ENCODE results near the gene SH3PXD2A. TPM values are rescaled to one million over a fixed set of nuclear protein-coding genes. Genes with fewer than 3 reads are reported as not detected.

Gene SH3PXD2A
- total RNA-seq, 1 donor from 2014 or later: 35.2 TPM

DNA sequence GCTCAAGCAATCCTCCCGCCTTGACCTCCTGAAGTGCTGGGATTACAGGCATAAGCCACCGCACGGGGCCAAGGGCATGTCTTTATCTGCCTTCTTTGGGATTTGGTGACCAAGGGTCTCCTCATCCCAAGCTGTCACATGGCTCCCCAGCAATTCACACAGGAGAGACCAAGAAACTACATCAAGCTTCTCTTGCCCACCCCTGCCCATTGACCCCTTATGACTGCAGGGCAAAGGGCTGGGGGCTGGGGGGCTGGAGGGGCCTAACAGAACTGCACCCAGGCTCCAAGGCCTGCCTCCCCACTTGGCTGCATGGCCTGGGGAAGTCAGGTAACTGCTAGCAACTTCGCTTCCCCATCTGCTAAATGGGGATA is 137.1 kb downstream of the SH3PXD2A start:
- Histone ChIP-seq H3K27me3 (no peaks in the 10 kb centered on the region), H3K27ac (no peak overlapping the region), H3K4me1 (no peaks in the 10 kb centered on the region), H3K4me3 (no peak overlapping the region), H3K36me3 (no peaks in the 10 kb centered on the region), H3K9me3 (no peaks in the 10 kb centered on the region)
- intact Hi-C loops (cut with DNase I): no loop called here
- TF ChIP-seq, protein P1, sequence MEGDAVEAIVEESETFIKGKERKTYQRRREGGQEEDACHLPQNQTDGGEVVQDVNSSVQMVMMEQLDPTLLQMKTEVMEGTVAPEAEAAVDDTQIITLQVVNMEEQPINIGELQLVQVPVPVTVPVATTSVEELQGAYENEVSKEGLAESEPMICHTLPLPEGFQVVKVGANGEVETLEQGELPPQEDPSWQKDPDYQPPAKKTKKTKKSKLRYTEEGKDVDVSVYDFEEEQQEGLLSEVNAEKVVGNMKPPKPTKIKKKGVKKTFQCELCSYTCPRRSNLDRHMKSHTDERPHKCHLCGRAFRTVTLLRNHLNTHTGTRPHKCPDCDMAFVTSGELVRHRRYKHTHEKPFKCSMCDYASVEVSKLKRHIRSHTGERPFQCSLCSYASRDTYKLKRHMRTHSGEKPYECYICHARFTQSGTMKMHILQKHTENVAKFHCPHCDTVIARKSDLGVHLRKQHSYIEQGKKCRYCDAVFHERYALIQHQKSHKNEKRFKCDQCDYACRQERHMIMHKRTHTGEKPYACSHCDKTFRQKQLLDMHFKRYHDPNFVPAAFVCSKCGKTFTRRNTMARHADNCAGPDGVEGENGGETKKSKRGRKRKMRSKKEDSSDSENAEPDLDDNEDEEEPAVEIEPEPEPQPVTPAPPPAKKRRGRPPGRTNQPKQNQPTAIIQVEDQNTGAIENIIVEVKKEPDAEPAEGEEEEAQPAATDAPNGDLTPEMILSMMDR (IDR thresholded peaks at IDR 0.05): no peak
- DNase-seq (no peak), ATAC-seq (no peak)

DNA sequence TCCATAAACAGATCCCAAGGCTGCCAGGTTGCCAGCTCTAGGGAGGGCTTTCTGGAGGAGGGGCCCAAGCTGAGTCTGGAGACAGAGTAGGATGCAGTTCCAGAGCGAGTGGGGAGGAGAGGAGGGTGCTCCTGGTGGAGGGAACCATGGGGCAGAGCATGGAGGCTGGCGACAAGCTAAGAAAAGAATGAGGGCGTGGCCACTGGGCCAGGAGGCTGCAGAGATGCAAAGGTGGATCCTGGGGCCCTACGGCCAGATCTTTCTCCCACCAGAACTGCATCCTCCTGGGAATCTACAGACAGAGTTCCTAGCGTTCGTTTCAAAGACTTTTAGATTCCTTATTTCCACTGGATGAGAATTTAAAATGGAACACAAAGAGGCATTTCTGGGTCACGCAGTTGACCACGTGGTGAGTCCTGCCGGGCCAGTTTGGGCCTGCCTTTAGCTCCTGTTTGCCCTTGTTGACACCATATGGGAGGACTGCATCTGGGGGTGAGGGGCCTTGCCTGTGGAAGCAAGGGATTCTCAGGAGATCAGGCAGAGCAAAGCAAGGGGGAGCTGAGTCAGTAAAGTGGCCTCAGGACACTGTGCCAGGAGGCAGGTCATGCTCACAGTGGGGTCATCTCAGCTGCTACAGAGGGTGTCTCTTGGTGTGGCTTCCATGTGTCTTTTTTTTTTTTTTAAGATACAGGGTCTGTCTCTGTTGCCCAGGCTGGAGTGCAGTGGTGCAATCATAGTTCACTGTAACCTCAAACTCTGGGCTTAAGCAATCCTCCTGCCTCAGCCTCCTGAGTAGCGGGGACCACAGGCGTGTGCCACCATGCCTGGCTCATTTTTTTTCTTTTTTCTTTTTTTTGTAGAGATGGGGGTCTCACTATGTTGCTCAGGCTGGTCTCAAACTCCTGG is 137.8 kb downstream of the SH3PXD2A start:
- ATAC-seq (no peak), DNase-seq (no peak)
- TF ChIP-seq, protein P1 (IDR thresholded peaks at IDR 0.05): no peak
- Histone ChIP-seq H3K4me3 (no peak overlapping the region), H3K36me3 (no peaks in the 10 kb centered on the region), H3K27ac (no peak overlapping the region), H3K27me3 (no peaks in the 10 kb centered on the region), H3K4me1 (no peaks in the 10 kb centered on the region), H3K9me3 (no peaks in the 10 kb centered on the region)
- intact Hi-C loops (cut with DNase I): no loop called here

DNA sequence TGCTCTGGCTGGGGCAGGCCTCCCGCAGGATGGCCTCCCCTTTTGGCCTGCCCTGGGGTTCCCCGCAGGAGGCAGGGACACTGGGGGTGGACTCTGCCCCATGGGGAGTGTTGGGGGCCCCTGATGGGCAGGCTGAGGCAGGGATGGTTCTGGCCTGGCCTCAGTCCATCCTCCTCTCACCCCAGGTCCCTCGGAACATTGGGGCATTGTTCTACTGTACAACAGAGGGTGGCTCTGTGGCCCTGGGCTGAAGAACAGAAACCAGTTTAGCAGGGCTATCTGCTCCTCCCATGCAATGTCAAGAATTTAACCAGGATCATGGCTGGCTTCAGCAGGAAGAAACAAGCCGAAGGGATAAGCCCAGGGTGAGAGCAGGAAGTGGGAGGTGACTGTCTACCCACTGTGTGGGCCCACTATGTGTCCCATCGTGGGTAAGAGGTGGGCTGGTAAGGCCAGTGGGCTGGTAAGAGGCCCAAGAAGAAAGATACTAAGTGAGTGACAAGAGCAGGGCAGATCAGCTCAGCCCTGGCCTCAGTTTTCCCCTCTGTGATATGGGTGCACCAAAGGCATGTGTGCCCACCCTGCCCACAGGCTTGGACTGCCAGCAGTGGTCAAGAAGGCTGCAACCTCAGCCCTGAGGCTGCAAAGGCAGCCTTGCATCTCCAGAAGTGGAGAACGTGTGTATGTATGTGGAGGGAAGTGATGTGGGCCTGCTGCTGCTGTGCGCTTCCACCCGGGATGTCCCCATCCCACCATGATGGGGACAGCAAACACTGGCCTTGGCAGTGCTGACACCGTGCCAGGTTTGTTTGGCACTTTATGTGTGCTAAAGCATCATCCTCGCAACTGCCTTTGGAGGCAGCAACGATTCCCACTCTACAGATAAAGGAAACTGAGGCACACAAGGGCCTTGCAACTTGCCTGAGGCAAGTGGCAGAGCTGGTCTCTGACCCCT is 138.9 kb downstream of the SH3PXD2A start:
- Histone ChIP-seq H3K27ac (no peak overlapping the region), H3K4me3 (no peak overlapping the region), H3K4me1 (no peaks in the 10 kb centered on the region), H3K27me3 (no peaks in the 10 kb centered on the region), H3K9me3 (no peaks in the 10 kb centered on the region), H3K36me3 (no peaks in the 10 kb centered on the region)
- intact Hi-C loops (cut with DNase I): no loop called here
- no peak for DNase-seq
- TF ChIP-seq, protein P1 (IDR thresholded peaks at IDR 0.05): no peak
- peak; percentile 11 for ATAC-seq

DNA sequence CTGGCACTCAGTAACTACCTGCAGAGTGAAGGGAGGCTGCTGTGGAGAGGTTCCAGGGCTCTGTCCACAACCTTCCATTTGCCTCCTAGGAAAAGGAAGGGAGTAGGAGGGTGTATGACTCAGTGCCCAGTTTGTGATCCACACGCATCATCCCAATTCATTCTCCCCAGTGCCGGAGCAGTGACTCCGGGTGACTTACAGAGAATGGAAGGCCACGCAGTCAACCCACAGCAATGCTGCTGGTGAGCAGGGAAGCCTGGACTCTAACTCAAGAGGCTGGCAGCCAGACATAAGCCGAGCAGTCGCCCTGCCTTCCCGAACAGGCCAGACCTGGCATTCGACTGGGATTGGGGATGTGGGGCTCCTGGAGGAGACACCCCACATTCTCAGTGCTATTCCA is 139.9 kb downstream of the SH3PXD2A start:
- no peak for ATAC-seq
- H3K27ac ChIP-seq: no peak overlapping the region
- TF ChIP-seq, protein P1 (IDR thresholded peaks at IDR 0.05): no peak

DNA sequence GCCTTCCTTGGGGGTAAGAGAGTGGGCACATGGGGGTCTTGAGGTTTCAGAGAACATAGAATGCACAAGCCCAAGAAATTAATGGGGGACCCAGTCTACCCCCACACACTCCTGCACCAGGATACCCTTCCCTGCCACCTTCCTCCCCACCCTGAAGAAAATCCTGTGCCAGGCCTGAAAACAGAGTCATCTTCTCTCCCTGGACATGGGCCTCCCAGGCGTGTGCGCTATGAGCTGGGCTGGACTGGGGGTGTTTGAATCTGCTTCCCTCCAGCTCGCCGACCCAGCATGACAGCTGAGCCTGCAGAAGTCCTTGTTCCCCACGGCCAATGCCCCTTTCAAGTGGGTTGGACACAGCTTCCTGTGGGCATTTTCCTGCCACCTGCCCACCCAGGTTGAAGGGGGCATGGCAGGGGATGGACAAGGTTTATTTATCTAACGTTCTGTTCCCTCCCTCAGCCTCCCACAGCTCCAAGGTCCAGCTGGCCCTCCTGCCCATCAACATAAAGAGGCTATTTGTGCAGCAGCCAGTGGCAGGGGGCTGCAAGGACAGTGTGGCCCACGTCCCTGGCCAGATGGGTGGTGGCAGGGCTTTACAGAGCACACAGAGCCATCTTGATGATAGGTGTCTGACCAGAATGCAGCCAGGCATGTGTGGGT is 141.0 kb downstream of the SH3PXD2A start:
- Histone ChIP-seq H3K9me3 (no peaks in the 10 kb centered on the region), H3K4me1 (no peaks in the 10 kb centered on the region), H3K27ac (no peak overlapping the region), H3K36me3 (no peaks in the 10 kb centered on the region), H3K27me3 (no peaks in the 10 kb centered on the region), H3K4me3 (no peak overlapping the region)
- no peak for DNase-seq
- no peak for ATAC-seq
- intact Hi-C loops (cut with DNase I): loop anchor here (5.0 kb wide), 1 partner anchor 143 kb away; the partner anchor contains the start of gene SH3PXD2A
- TF ChIP-seq, protein P1 (IDR thresholded peaks at IDR 0.05): no peak

More for the DNA sequence above, 139.9 kb downstream of the SH3PXD2A start:
- intact Hi-C loops (cut with DNase I): no loop called here
- Histone ChIP-seq H3K36me3 (no peaks in the 10 kb centered on the region), H3K9me3 (no peaks in the 10 kb centered on the region), H3K4me3 (no peak overlapping the region), H3K4me1 (no peaks in the 10 kb centered on the region), H3K27me3 (no peaks in the 10 kb centered on the region)
- no peak for DNase-seq
